ENCODE measurements around the gene SPINT3. TPM values are rescaled to one million over a fixed set of nuclear protein-coding genes. Genes with fewer than 3 reads are reported as not detected.
A peak's percentile ranks its signal among the peaks of the same experiment; 100 is the strongest.

SPINT3 gene
- polyA plus RNA-seq (ENCODE audit: insufficient read depth in 1 of 5, insufficient read length in 5 of 5, low replicate concordance in 1 of 5), result not detected
- long read RNA-seq, donor 1, result 0 reads
- long read RNA-seq, donor 2, result 0 reads
- long read RNA-seq, donor 3, result 0 reads
- long read RNA-seq, donor 4, result 0 reads
- long read RNA-seq, donor 5, result 0 reads
- long read RNA-seq, donor 6, result 0 reads
- long read RNA-seq, donor 7, result 0 reads
- long read RNA-seq, donor 8, result 0 reads

- no peak for DNase-seq
These were observed at the start of gene SPINT3 for GRCh38 chr20:45515147-45515913. SPINT3 (minus strand) TSS chr20:45515622; CDS start chr20:45515608, 14 bp downstream.

- DNase-seq, result no peak
These were observed 49.4 kb upstream of the SPINT3 start for GRCh38 chr20:45564760-45565276.

GRCh38 chr20:45555198-45555597, 39.8 kb upstream of the SPINT3 start:
- DNase-seq, result no peak

- DNase-seq, result no peak
These were observed 37.0 kb upstream of the SPINT3 start for GRCh38 chr20:45552456-45552855.

- DNase-seq, result no peak
These were observed 35.3 kb upstream of the SPINT3 start for GRCh38 chr20:45550765-45551164.

- no peak for DNase-seq
These were observed 33.0 kb upstream of the SPINT3 start for GRCh38 chr20:45548410-45548809.

- DNase-seq, result no peak
These were observed 31.9 kb upstream of the SPINT3 start, which contains the start of gene EPPIN for GRCh38 chr20:45547206-45547770. EPPIN (minus strand) TSS chr20:45547401; CDS start chr20:45547357, 44 bp downstream.

GRCh38 chr20:45545754-45546453, 30.5 kb upstream of the SPINT3 start:
- peak in 1 of 2 donors; percentile 8 for DNase-seq

GRCh38 chr20:45545351-45545750, 29.9 kb upstream of the SPINT3 start:
- DNase-seq, result no peak

- no peak for DNase-seq
These were observed 24.0 kb upstream of the SPINT3 start, which contains the start of gene WFDC6 for GRCh38 chr20:45539382-45539781. WFDC6 (minus strand) TSS chr20:45539482; CDS start chr20:45539407, 75 bp downstream.

- no peak for DNase-seq
These were observed 22.9 kb upstream of the SPINT3 start for GRCh38 chr20:45538209-45538799.

GRCh38 chr20:45527294-45527693, 11.9 kb upstream of the SPINT3 start:
- no peak for DNase-seq

- DNase-seq, result no peak
These were observed 8.4 kb upstream of the SPINT3 start for GRCh38 chr20:45523821-45524220.

GRCh38 chr20:45518282-45518681, 2.9 kb upstream of the SPINT3 start:
- no peak for DNase-seq

- no peak for DNase-seq
These were observed 5.1 kb downstream of the SPINT3 start for GRCh38 chr20:45510242-45510862.

GRCh38 chr20:45509091-45509490, 6.3 kb downstream of the SPINT3 start:
- no peak for DNase-seq

- no peak for DNase-seq
These were observed 7.1 kb downstream of the SPINT3 start for GRCh38 chr20:45508068-45508886.

GRCh38 chr20:45507011-45507820, 8.2 kb downstream of the SPINT3 start:
- DNase-seq, result no peak

- no peak for DNase-seq
These were observed 9.0 kb downstream of the SPINT3 start for GRCh38 chr20:45506398-45506797.
